K562 (cell line): ENCODE data around the gene SPATA24. TPM values are rescaled to one million over a fixed set of nuclear protein-coding genes. Genes with fewer than 3 reads are reported as not detected.

ENCODE experiments used
- ATAC-seq: fragments of 200-7000 bp; cut with Tn5 transposase; 3 replicates; pipeline ENCODE4 v1.9.1; 2020; ENCODE audit warnings: moderate library complexity
- BruUV-seq: library from RNA; stranded (reverse); fragments of 400-500 nt; replicated peaks from 2 replicates; lab custom pipeline; 2021; lab: Mats Ljungman, UMichigan
- CTCF ChIA-PET: fragments of 300-600 bp; formaldehyde crosslinking; extraction: SDS; loops from one replicate; lab custom pipeline; 2021; ENCODE audit warnings: low intra/inter-chr PET ratio; lab: Yijun Ruan, JAX
- POLR2A ChIA-PET: fragments of 300-600, 350-650 bp; sonication (Branson Sonifier 250); formaldehyde crosslinking; extraction: SDS; loops from one replicate; lab custom pipeline; 2021; ENCODE audit warnings: antibody characterized with exemption, inconsistent platforms; lab: Yijun Ruan, JAX
- DNase-seq, 4 experiments: peaks; one replicate each; pipeline versions ENCODE4 v3.0.0 to v3.0.0-alpha.2; 2011 to 2018; ENCODE audit warnings: low spot score in 3 of 4, mixed read lengths in 3 of 4; ENCODE audit errors: extremely low read depth in 1 of 4
- FAIRE-seq: peaks from 2 replicates; lab custom pipeline; 2011; peaks lifted over from hg19 to GRCh38; lab: Jason Lieb, UNC
- H2AFZ ChIP-seq: 2 replicates; pipeline ENCODE4 v1.6.0; 2011; ENCODE audit warnings: low read depth, low read length, control low read depth, inconsistent platforms
- H3K27ac ChIP-seq: fragments of 200-600 bp; 3 replicates; pipeline ENCODE4 v1.8.0; 2011; ENCODE audit warnings: low read depth, mild to moderate bottlenecking, control low read depth, inconsistent platforms, low read length, moderate library complexity, mixed read lengths; ENCODE audit errors: extremely low read depth
- H3K27me3 ChIP-seq, 2 experiments: fragments of 300-600 bp in 1 of 2; 2 replicates in 1 of 2; 3 replicates in 1 of 2; pipeline versions ENCODE4 v1.6.0 to v1.8.0; 2011; ENCODE audit warnings: inconsistent platforms in 2 of 2, low read length in 2 of 2, mild to moderate bottlenecking in 1 of 2, mixed read lengths in 1 of 2, moderate library complexity in 1 of 2; ENCODE audit not compliant: control insufficient read depth in 2 of 2, insufficient read depth in 2 of 2
- H3K36me3 ChIP-seq: fragments of 300-600 bp; 3 replicates; pipeline ENCODE4 v1.8.0; 2011; ENCODE audit warnings: mild to moderate bottlenecking, low read length, inconsistent platforms; ENCODE audit not compliant: control insufficient read depth, insufficient read depth
- H3K4me1 ChIP-seq, 2 experiments: fragments of 200-600 bp in 1 of 2; replicated peaks in 1 of 2; 2 replicates in 1 of 2; 3 replicates in 1 of 2; pipeline versions ENCODE4 v1.5.1 to v1.8.0; 2011; ENCODE audit warnings: inconsistent platforms in 2 of 2, low read length in 2 of 2, mild to moderate bottlenecking in 1 of 2, mixed read lengths in 1 of 2, moderate library complexity in 1 of 2; ENCODE audit not compliant: control insufficient read depth in 2 of 2, insufficient read depth in 2 of 2
- H3K4me2 ChIP-seq: 2 replicates; pipeline ENCODE4 v1.6.1; 2011; ENCODE audit warnings: low read length, control low read depth, inconsistent platforms, mixed read lengths; ENCODE audit not compliant: insufficient read depth
- H3K4me3 ChIP-seq: fragments of 200-600 bp; sonication (generic), shearing (Covaris generic); 2 replicates; pipeline ENCODE4 v1.5.1; 2016; ENCODE audit warnings: control low read depth, inconsistent platforms
- H3K79me2 ChIP-seq: fragments of 200-600 bp; 3 replicates; pipeline ENCODE4 v1.8.0; 2011; ENCODE audit warnings: low read length, inconsistent platforms; ENCODE audit not compliant: control insufficient read depth, insufficient read depth
- H3K9ac ChIP-seq, 2 experiments: 2 replicates each; pipeline versions ENCODE4 v1.6.0 to v1.6.1; 2011; ENCODE audit warnings: low read depth in 2 of 2, low read length in 2 of 2, control low read depth in 1 of 2, inconsistent platforms in 1 of 2, mild to moderate bottlenecking in 1 of 2, mixed read lengths in 1 of 2; ENCODE audit not compliant: insufficient read depth in 1 of 2
- H3K9me1 ChIP-seq: one replicate; pipeline ENCODE4 v1.6.0; 2011; ENCODE audit warnings: inconsistent platforms, mild to moderate bottlenecking, low read length, moderate library complexity; ENCODE audit not compliant: control insufficient read depth, insufficient read depth
- H3K9me3 ChIP-seq: replicated peaks from 2 replicates; pipeline ENCODE4 v1.5.1; 2011; ENCODE audit warnings: low read depth, low read length, inconsistent platforms; ENCODE audit not compliant: control insufficient read depth, insufficient read depth
- H4K20me1 ChIP-seq: replicated peaks from 2 replicates; pipeline ENCODE4 v1.6.1; 2011; ENCODE audit warnings: low read length, inconsistent platforms, mixed read lengths; ENCODE audit not compliant: control insufficient read depth, insufficient read depth
- EGR1 ChIP-seq: fragments of 450-650 bp; conservative IDR thresholded peaks from 2 replicates; pipeline ENCODE4 v1.6.1; 2017; ENCODE audit warnings: mild to moderate bottlenecking
- FOXP4 ChIP-seq: sonication (generic); formaldehyde crosslinking; IDR thresholded peaks from 2 replicates; pipeline ENCODE4 v1.8.0; 2022; ENCODE audit warnings: mild to moderate bottlenecking, missing genetic modification reagents, borderline replicate concordance
- HNRNPLL ChIP-seq: fragments of 200-400 bp; formaldehyde crosslinking; IDR thresholded peaks from 2 replicates; pipeline ENCODE4 v1.6.1; 2017; ENCODE audit warnings: low read length, low read depth, mild to moderate bottlenecking; ENCODE audit not compliant: poor library complexity, severe bottlenecking
- KLF1 ChIP-seq: fragments of 450-650 bp; IDR thresholded peaks from 2 replicates; pipeline ENCODE4 v1.6.1; 2016; ENCODE audit warnings: missing genetic modification characterization, missing compliant biosample characterization
- MYBL2 ChIP-seq, 2 experiments: fragments of 450-650 bp in 1 of 2; sonication (generic) in 1 of 2; formaldehyde crosslinking in 1 of 2; IDR thresholded peaks; 2 replicates each; pipeline versions ENCODE4 v1.6.1 to v1.8.1; 2017 to 2022; ENCODE audit warnings: borderline replicate concordance in 1 of 2, inconsistent platforms in 1 of 2, low read depth in 1 of 2, mild to moderate bottlenecking in 1 of 2, missing genetic modification reagents in 1 of 2, moderate library complexity in 1 of 2
- NCOA1 ChIP-seq: fragments of 450-650 bp; IDR thresholded peaks from 2 replicates; pipeline ENCODE4 v1.6.1; 2016; ENCODE audit warnings: low read depth
- NELFE ChIP-seq: IDR thresholded peaks from 2 replicates; pipeline ENCODE4 v1.6.1; 2011; ENCODE audit warnings: mild to moderate bottlenecking; ENCODE audit not compliant: insufficient read depth, insufficient read length
- PHB2 ChIP-seq: fragments of 450-650 bp; IDR thresholded peaks from 2 replicates; pipeline ENCODE4 v1.6.1; 2017; ENCODE audit warnings: low read depth
- PHF20 ChIP-seq: fragments of 450-650 bp; IDR thresholded peaks from 2 replicates; pipeline ENCODE4 v1.6.1; 2018; ENCODE audit not compliant: partially characterized antibody
- SNIP1 ChIP-seq: fragments of 450-650 bp; IDR thresholded peaks from 2 replicates; pipeline ENCODE4 v1.7.1; 2017; ENCODE audit warnings: low read depth, mild to moderate bottlenecking
- SOX6 ChIP-seq: fragments of 450-650 bp; IDR thresholded peaks from 2 replicates; pipeline ENCODE4 v1.6.1; 2014; ENCODE audit warnings: mild to moderate bottlenecking
- STAT5B ChIP-seq: fragments of 250-450 bp; sonication (Bioruptor Pico); IDR thresholded peaks from 2 replicates; pipeline ENCODE4 v1.8.0; 2021; ENCODE audit warnings: mild to moderate bottlenecking, inconsistent platforms
- TSC22D4 ChIP-seq: fragments of 450-650 bp; IDR thresholded peaks from 2 replicates; pipeline ENCODE4 v1.6.1; 2016; ENCODE audit warnings: missing genetic modification characterization, missing biosample characterization, control low read depth
- WGBS: fragments of 100-300 bp; shearing (Covaris generic); methylation state at CpG from one replicate; pipeline ENCODE4 v1.1.6; 2016; ENCODE audit warnings: low coverage, mixed read lengths; ENCODE audit not compliant: insufficient coverage; ENCODE audit errors: missing lambda C conversion rate; 5-methylcytosine and 5-hydroxymethylcytosine counted together
- in situ Hi-C: fragments of 300-500 bp; cut with MboI; formaldehyde crosslinking; loops from 4 replicates; pipeline ENCODE4 v1.15.0; 2018; ENCODE audit warnings: inconsistent platforms, mixed read lengths
- intact Hi-C: fragments of 100-400 bp; cut with micrococcal nuclease; formaldehyde crosslinking; loops from 2 replicates; pipeline ENCODE4 v1.14.2; 2022
- polyA plus RNA-seq, 8 experiments: library from polyadenylated mRNA; depleted of rRNA in 4 of 8; stranded (reverse) in 5 of 8; unstranded in 3 of 8; fragments of >200 nt; fragmentation: Nextera tagmentation in 2 of 8; fragmentation: Illumina TruSeq in 1 of 8; extraction: Ambion mirVana in 2 of 8; extraction: Trizol in 1 of 8; gene quantifications; 2 replicates each; pipeline versions ENCODE4 v1.2.1 to v1.2.3, GENCODE V29; 2011 to 2014; ENCODE audit warnings: inconsistent platforms in 1 of 8, missing spikeins in 1 of 8
- total RNA-seq, 7 experiments: library from RNA; depleted of rRNA in 6 of 7; stranded (reverse); fragments of >200 nt in 6 of 7; fragmentation: Illumina TruSeq in 2 of 7; extraction: Trizol in 2 of 7; gene quantifications; 2 replicates each; pipeline versions ENCODE4 v1.2.1 to v1.2.3, GENCODE V29; 2011 to 2021; ENCODE audit warnings: low replicate concordance in 1 of 7
- TF ChIP-seq, protein P1 (sequence below): fragments of 450-650 bp; formaldehyde crosslinking; IDR thresholded peaks from 2 replicates; pipeline ENCODE4 v1.4.0; 2022; ENCODE audit warnings: missing genetic modification characterization

Gene SPATA24
- total and polyA plus RNA-seq, 9 of the 15 experiments (the other 6 are each of a cell fraction or from before 2014, with no cell fraction given), result 4.1 to 12.6 (median 8.0) TPM

- CTCF ChIA-PET, result no interaction called here
- DNase-seq, result no peak
- Histone ChIP-seq H3K4me3 (no peak overlapping the region), H3K27ac (no peak overlapping the region), H3K79me2 (no peaks in the 10 kb centered on the region), H3K27me3 (no peaks in the 10 kb centered on the region), H3K4me2 (no peak overlapping the region), H3K4me1 (peaks cover 9 to 12% of the 10 kb centered on the region in 2 experiments; a peak in 4 of 5 replicates), H3K9ac (no peak overlapping the region), H4K20me1 (no peaks in the 10 kb centered on the region), H3K36me3 (no peaks in the 10 kb centered on the region), H2AFZ (no peak overlapping the region), H3K9me1 (peaks cover 4% of the 10 kb centered on the region), H3K9me3 (no peaks in the 10 kb centered on the region)
- BruUV-seq, result no TSS peak
- in situ Hi-C loops, result no loop called here
- 56% methylated on average over 3 of the region's 3 CpGs for WGBS
- TF ChIP-seq TSC22D4 (tag) (no peak), FOXP4 (no peak), EGR1 (0 out of 2 replicates have a peak, but pooled peaks have one; percentile 4), HNRNPLL (no peak), MYBL2 (IDR thresholded peaks at IDR 0.05; ENCODE audit: low read depth) (0 out of 2 replicates have a peak, but pooled peaks have one; percentile 21), MYBL2 (CRISPR knock-in tag; IDR thresholded peaks at IDR 0.05; ENCODE audit: borderline replicate concordance) (no peak), NELFE (no peak), SNIP1 (no peak), PHF20 (peak; percentile 9), SOX6 (no peak), STAT5B (CRISPR knock-in tag) (no peak), PHB2 (0 out of 2 replicates have a peak, but pooled peaks have one; percentile 33), NCOA1 (no peak), KLF1 (tag) (no peak)
- TF ChIP-seq, protein P1, sequence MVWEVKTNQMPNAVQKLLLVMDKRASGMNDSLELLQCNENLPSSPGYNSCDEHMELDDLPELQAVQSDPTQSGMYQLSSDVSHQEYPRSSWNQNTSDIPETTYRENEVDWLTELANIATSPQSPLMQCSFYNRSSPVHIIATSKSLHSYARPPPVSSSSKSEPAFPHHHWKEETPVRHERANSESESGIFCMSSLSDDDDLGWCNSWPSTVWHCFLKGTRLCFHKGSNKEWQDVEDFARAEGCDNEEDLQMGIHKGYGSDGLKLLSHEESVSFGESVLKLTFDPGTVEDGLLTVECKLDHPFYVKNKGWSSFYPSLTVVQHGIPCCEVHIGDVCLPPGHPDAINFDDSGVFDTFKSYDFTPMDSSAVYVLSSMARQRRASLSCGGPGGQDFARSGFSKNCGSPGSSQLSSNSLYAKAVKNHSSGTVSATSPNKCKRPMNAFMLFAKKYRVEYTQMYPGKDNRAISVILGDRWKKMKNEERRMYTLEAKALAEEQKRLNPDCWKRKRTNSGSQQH (CRISPR knock-in tag), result peak; percentile 35; the same call in 1 of the 2 replicates
- POLR2A ChIA-PET, result no interaction called here
- no peak for ATAC-seq
- FAIRE-seq, result no peak
- intact Hi-C loops, result no loop called here
Observed at GRCh38 chr5:139451878-139452660, 48.2 kb upstream of the SPATA24 start.
